SK-N-SH treated with all-trans-retinoic acid at 6 μM for 48 hours (cell line): ENCODE results near the gene ACBD4.

ENCODE experiments used
- CREB5 ChIP-seq: fragments of 250-450 bp; sonication (Bioruptor Pico); IDR thresholded peaks from 2 replicates; pipeline ENCODE4 v1.5.1; 2020; ENCODE audit warnings: low read depth, mild to moderate bottlenecking, moderate library complexity
- CSDC2 ChIP-seq: fragments of 250-450 bp; sonication (Bioruptor Pico); IDR thresholded peaks from 2 replicates; pipeline ENCODE4 v1.5.0; 2020; ENCODE audit warnings: mild to moderate bottlenecking, moderate library complexity
- ESRRG ChIP-seq: fragments of 250-450 bp; sonication (Bioruptor Pico); IDR thresholded peaks from 2 replicates; pipeline ENCODE4 v1.6.1; 2021; ENCODE audit warnings: mild to moderate bottlenecking
- ISL1 ChIP-seq: fragments of 250-450 bp; sonication (Bioruptor Pico); IDR thresholded peaks from 2 replicates; pipeline ENCODE4 v2.1.2; 2022; ENCODE audit warnings: mild to moderate bottlenecking, moderate library complexity
- PATZ1 ChIP-seq: fragments of 250-450 bp; sonication (Bioruptor Pico); IDR thresholded peaks from 2 replicates; pipeline ENCODE4 v1.8.0; 2020; ENCODE audit warnings: mild to moderate bottlenecking, moderate library complexity, borderline replicate concordance
- RARB ChIP-seq: fragments of 250-450 bp; sonication (Bioruptor Pico); IDR thresholded peaks from 2 replicates; pipeline ENCODE4 v1.8.0; 2021; ENCODE audit warnings: mild to moderate bottlenecking, moderate library complexity
- TOX ChIP-seq: fragments of 250-450 bp; sonication (Bioruptor Pico); IDR thresholded peaks from 2 replicates; pipeline ENCODE4 v1.8.0; 2021; ENCODE audit warnings: mild to moderate bottlenecking, moderate library complexity, borderline replicate concordance
- TSHZ2 ChIP-seq: fragments of 250-450 bp; sonication (Bioruptor Pico); IDR thresholded peaks from 2 replicates; pipeline ENCODE4 v1.5.0; 2020; ENCODE audit warnings: mild to moderate bottlenecking, moderate library complexity
- ZFP30 ChIP-seq: fragments of 450-650 bp; formaldehyde crosslinking; IDR thresholded peaks from 2 replicates; pipeline ENCODE4 v1.5.0; 2022; ENCODE audit warnings: mild to moderate bottlenecking, moderate library complexity
- ZNF565 ChIP-seq: fragments of 450-650 bp; formaldehyde crosslinking; conservative IDR thresholded peaks from 2 replicates; pipeline ENCODE4 v1.5.0; 2020; ENCODE audit warnings: low read depth, mild to moderate bottlenecking, moderate library complexity
- ZNF70 ChIP-seq: fragments of 450-650 bp; formaldehyde crosslinking; IDR thresholded peaks from 2 replicates; pipeline ENCODE4 v1.5.0; 2020; ENCODE audit warnings: mild to moderate bottlenecking, moderate library complexity

GRCh38 chr17:45177563-45177962 is 42.1 kb downstream of the ACBD4 start:
- TF ChIP-seq CREB5 (CRISPR knock-in tag) = no peak
- no peak for TF ChIP-seq ZNF565 (CRISPR knock-in tag)
- TF ChIP-seq PATZ1 (CRISPR knock-in tag) = no peak
- TF ChIP-seq CSDC2 (CRISPR knock-in tag) = no peak
- TF ChIP-seq RARB = no peak
- TF ChIP-seq ESRRG = no peak
- no peak for TF ChIP-seq TSHZ2 (CRISPR knock-in tag)
- TF ChIP-seq ZFP30 (CRISPR knock-in tag) = no peak
- TF ChIP-seq ISL1 = no peak
- TF ChIP-seq ZNF70 (CRISPR knock-in tag) = no peak
- no peak for TF ChIP-seq TOX (CRISPR knock-in tag)
